ENCODE measurements around the gene ACOT6. TPM values are rescaled to one million over a fixed set of nuclear protein-coding genes. Genes with fewer than 3 reads are reported as not detected.

ACOT6 gene
- total and polyA plus RNA-seq, 2 donors from 2014 or later = 1.4 TPM; not detected in 1

DNA sequence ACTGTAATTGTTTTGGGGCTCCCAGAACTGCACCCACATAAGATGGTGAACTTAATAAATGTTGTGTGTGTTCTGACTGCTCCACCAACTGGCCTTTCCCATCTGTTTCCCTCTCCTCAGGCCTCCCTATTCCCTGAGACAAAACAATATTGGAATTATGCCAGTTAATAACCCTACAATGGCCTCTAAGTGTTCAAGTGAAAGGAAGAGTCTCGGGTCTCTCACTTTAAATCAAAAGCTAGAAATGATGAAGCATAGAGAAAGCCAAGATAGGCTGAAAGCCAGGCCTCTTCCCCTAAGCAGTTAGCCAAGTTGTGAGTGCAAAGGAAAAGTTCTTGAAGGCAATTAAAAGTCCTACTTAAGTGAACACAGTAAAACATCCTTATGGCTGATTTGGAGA is 13.4 kb downstream of the ACOT6 start:
- no peaks in the 10 kb centered on the region for H3K4me1 ChIP-seq (ENCODE audit: control insufficient read depth in 2 of 3, insufficient read depth in 2 of 3, low read depth in 1 of 3, low read length in 3 of 3)
- DNase-seq (no peak), FAIRE-seq (no peak)
- H3K9ac ChIP-seq (ENCODE audit: low read length in 3 of 3) = no peak overlapping the region
- intact Hi-C loops (cut with DNase I) = no loop called here
- no peak overlapping the region for H3K4me3 ChIP-seq (ENCODE audit: low read length in 3 of 3)
- no peaks in the 10 kb centered on the region for H3K36me3 ChIP-seq (ENCODE audit: control insufficient read depth in 2 of 3, insufficient read depth in 3 of 3, low read length in 3 of 3)
- H3K27ac ChIP-seq (ENCODE audit: low read depth in 2 of 2, low read length in 2 of 2) = no peak overlapping the region
- H3K9me3 ChIP-seq (ENCODE audit: control insufficient read depth in 2 of 3, insufficient read depth in 1 of 3, low read length in 3 of 3) = no peaks in the 10 kb centered on the region
- H3K27me3 ChIP-seq (ENCODE audit: control insufficient read depth, insufficient read depth, low read length) = no peaks in the 10 kb centered on the region
- TF ChIP-seq, protein P1, sequence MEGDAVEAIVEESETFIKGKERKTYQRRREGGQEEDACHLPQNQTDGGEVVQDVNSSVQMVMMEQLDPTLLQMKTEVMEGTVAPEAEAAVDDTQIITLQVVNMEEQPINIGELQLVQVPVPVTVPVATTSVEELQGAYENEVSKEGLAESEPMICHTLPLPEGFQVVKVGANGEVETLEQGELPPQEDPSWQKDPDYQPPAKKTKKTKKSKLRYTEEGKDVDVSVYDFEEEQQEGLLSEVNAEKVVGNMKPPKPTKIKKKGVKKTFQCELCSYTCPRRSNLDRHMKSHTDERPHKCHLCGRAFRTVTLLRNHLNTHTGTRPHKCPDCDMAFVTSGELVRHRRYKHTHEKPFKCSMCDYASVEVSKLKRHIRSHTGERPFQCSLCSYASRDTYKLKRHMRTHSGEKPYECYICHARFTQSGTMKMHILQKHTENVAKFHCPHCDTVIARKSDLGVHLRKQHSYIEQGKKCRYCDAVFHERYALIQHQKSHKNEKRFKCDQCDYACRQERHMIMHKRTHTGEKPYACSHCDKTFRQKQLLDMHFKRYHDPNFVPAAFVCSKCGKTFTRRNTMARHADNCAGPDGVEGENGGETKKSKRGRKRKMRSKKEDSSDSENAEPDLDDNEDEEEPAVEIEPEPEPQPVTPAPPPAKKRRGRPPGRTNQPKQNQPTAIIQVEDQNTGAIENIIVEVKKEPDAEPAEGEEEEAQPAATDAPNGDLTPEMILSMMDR (IDR thresholded peaks at IDR 0.05; ENCODE audit: borderline replicate concordance, extremely low read depth, insufficient read depth) = no peak

DNA sequence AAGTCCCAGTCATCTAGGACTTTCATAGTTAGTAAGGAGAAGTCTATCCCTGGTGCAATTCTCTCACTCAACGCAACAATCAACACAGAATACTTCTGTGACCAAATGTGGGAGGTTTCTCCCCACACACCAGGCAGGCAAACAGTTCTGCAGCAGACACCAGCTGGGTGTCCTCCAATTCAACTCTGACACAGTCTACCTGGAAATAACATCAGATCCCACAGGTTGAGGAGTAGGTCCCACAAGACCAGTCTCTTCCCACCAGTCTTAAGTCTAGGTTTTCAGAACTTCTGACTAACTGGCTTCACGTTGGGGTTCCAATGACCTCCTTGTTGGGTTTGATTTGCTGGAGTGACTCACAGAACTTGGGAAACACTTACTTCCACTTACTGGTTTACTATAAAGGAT is 14.8 kb downstream of the ACOT6 start:
- no peak overlapping the region for H3K27ac ChIP-seq (ENCODE audit: low read depth in 2 of 2, low read length in 2 of 2)
- H3K4me3 ChIP-seq (ENCODE audit: low read length in 3 of 3) = no peak overlapping the region
- H3K27me3 ChIP-seq (ENCODE audit: control insufficient read depth, insufficient read depth, low read length) = no peaks in the 10 kb centered on the region
- intact Hi-C loops (cut with DNase I) = no loop called here
- FAIRE-seq = no peak
- TF ChIP-seq, protein P1 (IDR thresholded peaks at IDR 0.05; ENCODE audit: borderline replicate concordance, extremely low read depth, insufficient read depth) = no peak
- no peaks in the 10 kb centered on the region for H3K4me1 ChIP-seq (ENCODE audit: control insufficient read depth in 2 of 3, insufficient read depth in 2 of 3, low read depth in 1 of 3, low read length in 3 of 3)
- no peaks in the 10 kb centered on the region for H3K9me3 ChIP-seq (ENCODE audit: control insufficient read depth in 2 of 3, insufficient read depth in 1 of 3, low read length in 3 of 3)
- no peak for DNase-seq
- no peaks in the 10 kb centered on the region for H3K36me3 ChIP-seq (ENCODE audit: control insufficient read depth in 2 of 3, insufficient read depth in 3 of 3, low read length in 3 of 3)
- H3K9ac ChIP-seq (ENCODE audit: low read length in 3 of 3) = no peak overlapping the region

DNA sequence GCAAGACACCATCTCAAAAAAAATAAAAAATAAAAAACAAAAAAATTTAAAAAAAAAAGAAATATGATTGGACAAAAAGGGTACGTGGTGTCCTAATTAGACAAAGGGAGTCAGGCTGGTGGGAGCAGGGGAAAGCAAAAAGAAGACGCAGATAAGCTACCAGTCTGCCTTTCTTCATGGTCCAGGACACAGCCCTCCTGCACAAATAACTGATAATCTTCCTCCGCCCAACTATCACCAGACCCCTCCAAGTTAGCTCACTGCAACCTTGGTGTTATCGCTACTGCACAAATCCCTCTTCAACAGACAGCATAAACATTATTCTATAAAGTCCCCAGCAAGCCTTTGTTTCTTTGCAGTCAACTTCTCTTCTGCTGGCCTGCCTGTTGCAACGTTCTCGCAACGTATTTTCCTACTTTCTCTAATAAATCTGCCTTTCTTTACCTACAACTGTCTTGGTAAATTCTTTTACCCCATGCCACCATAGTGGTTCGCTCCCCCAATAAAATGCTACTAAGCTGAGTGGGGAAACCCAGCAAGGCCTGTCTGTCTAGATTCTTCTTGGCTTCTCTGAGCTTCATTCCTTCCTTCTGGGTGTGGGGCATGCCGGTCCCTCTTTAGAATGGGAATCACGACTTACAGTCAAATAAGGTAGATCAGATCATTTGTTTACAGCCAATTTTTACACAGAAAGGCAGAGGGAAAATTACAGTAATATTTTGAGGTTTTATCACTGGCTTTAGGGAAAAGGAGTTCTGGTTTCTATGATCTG is 17.9 kb downstream of the ACOT6 start:
- H3K4me1 ChIP-seq (ENCODE audit: control insufficient read depth in 2 of 3, insufficient read depth in 2 of 3, low read depth in 1 of 3, low read length in 3 of 3) = peaks cover 0 to 5% (median 0%) of the 10 kb centered on the region in 3 donors
- H3K36me3 ChIP-seq (ENCODE audit: control insufficient read depth in 2 of 3, insufficient read depth in 3 of 3, low read length in 3 of 3) = no peaks in the 10 kb centered on the region
- no peaks in the 10 kb centered on the region for H3K9me3 ChIP-seq (ENCODE audit: control insufficient read depth in 2 of 3, insufficient read depth in 1 of 3, low read length in 3 of 3)
- H3K9ac ChIP-seq (ENCODE audit: low read length in 3 of 3) = no peak overlapping the region
- TF ChIP-seq, protein P1 (IDR thresholded peaks at IDR 0.05; ENCODE audit: borderline replicate concordance, extremely low read depth, insufficient read depth) = no peak
- H3K27me3 ChIP-seq (ENCODE audit: control insufficient read depth, insufficient read depth, low read length) = no peaks in the 10 kb centered on the region
- FAIRE-seq (no peak), DNase-seq (no peak)
- H3K4me3 ChIP-seq (ENCODE audit: low read length in 3 of 3) = no peak overlapping the region
- H3K27ac ChIP-seq (ENCODE audit: low read depth in 2 of 2, low read length in 2 of 2) = no peak overlapping the region
- intact Hi-C loops (cut with DNase I) = loop anchor here (10.0 kb wide), 1 partner anchor 115 kb away; no protein-coding TSS in a partner anchor
